ENCODE data around the gene ORC5.

Gene ORC5

GRCh38 chr7:104124893-104125477, 82.8 kb downstream of the ORC5 start:
- no peak for DNase-seq

- DNase-seq: no peak
Observed at GRCh38 chr7:104124469-104124868, 83.3 kb downstream of the ORC5 start.

DNA sequence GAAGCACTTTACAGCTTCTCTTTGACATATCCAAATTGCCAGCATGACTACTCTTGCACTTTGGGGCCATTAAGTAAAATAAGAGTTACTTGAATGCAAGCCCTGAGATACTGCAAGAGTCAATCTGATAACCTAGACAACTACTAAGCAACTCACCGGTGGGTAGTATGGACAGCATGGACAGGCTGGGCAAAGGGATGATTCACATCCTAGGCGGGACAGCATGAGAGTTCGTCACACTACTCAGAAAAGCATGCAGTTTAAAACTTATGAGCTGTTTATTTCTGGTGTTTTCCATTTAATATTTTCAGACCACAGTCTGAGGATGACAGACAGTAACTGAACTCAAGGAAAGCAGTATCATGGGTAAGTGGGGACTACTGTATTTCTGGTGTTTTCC, 84.0 kb downstream of the ORC5 start:
- DNase-seq: no peak

GRCh38 chr7:104113788-104114187, 94.0 kb downstream of the ORC5 start:
- DNase-seq: no peak

GRCh38 chr7:104112623-104113022, 95.2 kb downstream of the ORC5 start:
- no peak for DNase-seq

GRCh38 chr7:104111271-104111670, 96.5 kb downstream of the ORC5 start:
- DNase-seq: no peak

DNA sequence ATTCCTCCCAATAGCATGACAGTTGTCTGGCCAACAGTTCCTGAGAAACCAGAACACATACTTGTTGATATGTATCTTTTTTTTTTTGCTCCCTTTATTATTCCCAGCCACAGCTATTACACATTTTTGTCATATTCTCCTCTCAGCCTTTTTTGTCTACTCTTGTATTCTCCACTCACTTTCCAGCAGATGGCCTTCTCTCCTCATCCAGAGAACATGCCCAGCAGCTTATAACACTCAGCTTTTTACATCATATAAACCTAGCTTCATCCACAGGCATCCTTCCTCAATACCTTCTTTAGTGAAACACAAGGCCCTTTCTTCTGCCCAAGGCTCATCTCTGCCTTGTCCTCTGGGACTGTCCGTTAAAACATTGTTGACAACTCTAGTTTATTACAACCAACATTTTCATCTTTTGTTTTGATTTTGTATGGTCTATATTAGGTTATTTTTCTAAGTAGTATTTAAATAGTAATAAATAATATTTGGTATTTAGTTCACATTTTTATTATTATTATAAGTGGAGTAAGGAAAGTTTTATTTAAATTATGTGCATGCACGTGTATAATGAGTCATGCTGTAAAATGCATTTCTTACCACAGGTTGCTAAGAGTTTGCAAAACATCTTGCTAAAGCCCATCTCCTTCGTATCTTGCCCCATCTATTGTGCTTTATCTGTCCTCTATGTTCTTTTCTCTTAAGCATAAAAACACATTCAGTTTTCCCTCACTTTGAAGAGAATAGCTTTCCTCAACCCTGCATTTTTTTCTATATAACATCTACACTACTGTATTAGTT, 101.5 kb downstream of the ORC5 start:
- no peak for DNase-seq

DNA sequence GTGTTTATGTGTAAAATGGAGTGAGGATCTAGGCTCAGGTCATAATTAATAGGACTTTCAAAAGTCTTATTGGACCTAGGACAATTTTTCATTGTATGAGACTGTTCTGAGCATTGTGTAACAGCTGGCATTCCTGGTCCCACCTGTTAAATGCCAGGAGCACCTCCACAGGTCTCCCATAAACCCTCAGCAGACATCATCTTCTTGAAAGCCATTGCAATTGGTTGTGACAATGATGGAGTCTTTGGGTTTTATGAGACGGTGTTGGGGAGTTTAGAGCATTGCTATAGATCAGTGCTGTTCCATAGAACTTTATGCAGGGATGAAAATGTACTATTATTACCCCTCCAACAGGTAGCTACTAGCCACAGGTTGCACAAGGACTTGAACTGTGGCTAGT, 108.9 kb downstream of the ORC5 start:
- no peak for DNase-seq

DNA sequence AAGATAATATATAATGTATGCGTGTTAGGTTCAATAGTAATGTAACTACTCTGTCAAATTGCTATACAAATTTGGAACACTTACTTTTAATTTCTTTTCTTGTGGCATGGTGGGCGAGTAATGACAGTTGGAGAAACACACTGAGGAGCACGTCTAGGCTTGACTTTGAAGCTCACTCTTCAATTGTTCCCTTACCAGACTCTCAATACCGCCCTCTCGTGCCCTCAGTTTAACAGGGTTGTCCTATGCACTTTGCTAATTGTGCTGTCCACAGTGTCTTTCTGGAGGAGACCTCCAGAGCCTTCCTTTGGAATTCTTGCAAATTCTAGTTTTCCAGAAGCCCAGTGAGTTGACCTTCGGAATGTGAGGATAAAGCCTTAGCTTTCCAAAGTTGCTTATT, 111.1 kb downstream of the ORC5 start:
- DNase-seq: no peak

DNA sequence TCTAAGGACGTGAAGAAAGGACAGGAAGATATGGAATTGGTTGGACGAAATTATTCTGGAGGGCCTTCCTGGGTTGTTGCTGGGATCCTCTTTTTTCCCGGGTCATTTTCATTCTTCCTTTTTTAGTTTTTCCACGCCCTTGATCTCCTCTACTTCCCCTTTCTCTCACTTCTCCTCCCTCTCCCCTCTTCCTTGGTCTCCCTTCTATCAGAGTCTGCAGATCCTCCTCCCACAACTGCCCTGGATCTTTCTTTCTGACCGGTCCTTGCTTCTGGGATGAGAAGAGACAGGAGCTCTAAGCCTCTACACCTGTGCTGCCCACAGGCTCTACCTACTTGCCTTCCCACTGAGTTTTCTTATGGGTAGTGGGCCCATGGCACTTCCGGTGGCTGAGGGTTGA, 114.7 kb downstream of the ORC5 start:
- no peak for DNase-seq

GRCh38 chr7:104091242-104091641, 116.6 kb downstream of the ORC5 start:
- DNase-seq: no peak

- DNase-seq: no peak
Observed at GRCh38 chr7:104089612-104090011, 118.2 kb downstream of the ORC5 start.

GRCh38 chr7:104089061-104089460, 118.8 kb downstream of the ORC5 start:
- no peak for DNase-seq
